HepG2 (cell line): ENCODE data around the gene RINL. TPM values are rescaled to one million over a fixed set of nuclear protein-coding genes. Genes with fewer than 3 reads are reported as not detected.

Source experiments
- ATAC-seq: fragments of 200-7000 bp; cut with Tn5 transposase; 3 replicates; pipeline ENCODE4 v1.9.1; 2020; ENCODE audit warnings: mild to moderate bottlenecking, moderate library complexity
- BruUV-seq: library from RNA; stranded (reverse); fragments of 400-500 nt; replicated peaks from 2 replicates; lab custom pipeline; 2021; lab: Mats Ljungman, UMichigan
- CTCF ChIA-PET: fragments of 300-600 bp; formaldehyde crosslinking; extraction: SDS; loops from one replicate; lab custom pipeline; 2021; ENCODE audit warnings: low total read pairs, inconsistent platforms, low intra/inter-chr PET ratio; lab: Yijun Ruan, JAX
- POLR2A ChIA-PET: fragments of 350-600 bp; sonication (Branson Sonifier 250); formaldehyde crosslinking; loops from one replicate; lab custom pipeline; 2020; ENCODE audit warnings: antibody characterized with exemption, inconsistent platforms; lab: Yijun Ruan, JAX
- DNase-seq: peaks from one replicate; pipeline ENCODE4 v3.0.0-alpha.2; 2015; ENCODE audit warnings: low spot score
- FAIRE-seq: peaks from 3 replicates; lab custom pipeline; 2011; peaks lifted over from hg19 to GRCh38; lab: Jason Lieb, UNC
- H2AFZ ChIP-seq: one replicate; pipeline ENCODE4 v1.6.1; 2011; ENCODE audit warnings: low read length, inconsistent platforms
- H3K27ac ChIP-seq: fragments of 300-600 bp; 3 replicates; pipeline ENCODE4 v1.8.0; 2011; ENCODE audit warnings: mixed run types, mild to moderate bottlenecking, mixed read lengths, low read length, inconsistent platforms; ENCODE audit not compliant: insufficient read depth; ENCODE audit errors: extremely low read length
- H3K27me3 ChIP-seq, 2 experiments: fragments of 200-600 bp in 1 of 2; 2 replicates in 1 of 2; 3 replicates in 1 of 2; pipeline versions ENCODE4 v1.6.0 to v1.8.0; 2011; ENCODE audit warnings: low read length in 2 of 2, mild to moderate bottlenecking in 2 of 2, moderate library complexity in 2 of 2, inconsistent platforms in 1 of 2; ENCODE audit not compliant: insufficient read depth in 2 of 2, control insufficient read depth in 1 of 2
- H3K36me3 ChIP-seq, 2 experiments: fragments of 200-600 bp in 1 of 2; replicated peaks in 1 of 2; 2 replicates in 1 of 2; 3 replicates in 1 of 2; pipeline versions ENCODE4 v1.5.1 to v1.8.0; 2011; ENCODE audit warnings: low read length in 2 of 2, inconsistent platforms in 1 of 2; ENCODE audit not compliant: insufficient read depth in 2 of 2, control insufficient read depth in 1 of 2
- H3K4me1 ChIP-seq: 2 replicates; pipeline ENCODE4 v1.5.1; 2012; ENCODE audit warnings: low read length, inconsistent platforms; ENCODE audit not compliant: insufficient read depth
- H3K4me2 ChIP-seq: 2 replicates; pipeline ENCODE4 v1.6.0; 2011; ENCODE audit warnings: low read depth, low read length, inconsistent platforms
- H3K4me3 ChIP-seq, 3 experiments: fragments of 200-600 bp in 1 of 3; sonication (generic), shearing (Covaris generic) in 1 of 3; replicated peaks in 1 of 3; 2 replicates each; pipeline ENCODE4 v1.5.1; 2011 to 2016; ENCODE audit warnings: low read length in 3 of 3, inconsistent platforms in 2 of 3, low read depth in 2 of 3, mild to moderate bottlenecking in 2 of 3, control low read depth in 1 of 3, mixed read lengths in 1 of 3; ENCODE audit not compliant: insufficient read depth in 1 of 3
- H3K79me2 ChIP-seq: one replicate; pipeline ENCODE4 v1.6.1; 2011; ENCODE audit warnings: low read length, inconsistent platforms; ENCODE audit not compliant: insufficient read depth
- H3K9ac ChIP-seq: 2 replicates; pipeline ENCODE4 v1.6.0; 2011; ENCODE audit warnings: mild to moderate bottlenecking, low read depth, low read length, inconsistent platforms; ENCODE audit not compliant: insufficient read depth
- H3K9me3 ChIP-seq: 2 replicates; pipeline ENCODE4 v1.5.1; 2012; ENCODE audit warnings: mild to moderate bottlenecking, low read length
- H4K20me1 ChIP-seq: 2 replicates; pipeline ENCODE4 v1.6.0; 2011; ENCODE audit warnings: inconsistent platforms, mild to moderate bottlenecking, low read length, moderate library complexity; ENCODE audit not compliant: insufficient read depth
- CEBPB ChIP-seq: IDR thresholded peaks from 2 replicates; pipeline ENCODE4 v1.6.1; 2011; ENCODE audit warnings: low read depth, low read length, improper control_type of control experiment, borderline replicate concordance
- HNF4A ChIP-seq: sonication (generic); formaldehyde crosslinking; IDR thresholded peaks from 2 replicates; pipeline ENCODE4 v1.4.0; 2020; ENCODE audit warnings: missing genetic modification reagents
- HNF4G ChIP-seq, 2 experiments: sonication (generic) in 1 of 2; formaldehyde crosslinking in 1 of 2; IDR thresholded peaks; 2 replicates each; pipeline versions ENCODE4 v1.4.0 to v1.6.1; 2011 to 2020; ENCODE audit warnings: borderline replicate concordance in 2 of 2, low read depth in 2 of 2, mild to moderate bottlenecking in 2 of 2, low read length in 1 of 2, missing genetic modification reagents in 1 of 2, moderate library complexity in 1 of 2
- NR2C2 ChIP-seq: sonication (generic); formaldehyde crosslinking; IDR thresholded peaks from 2 replicates; pipeline ENCODE4 v1.4.0; 2020; ENCODE audit warnings: missing genetic modification reagents, mild to moderate bottlenecking, moderate library complexity, borderline replicate concordance
- NR2F1 ChIP-seq, 2 experiments: fragments of 450-650 bp in 1 of 2; formaldehyde crosslinking in 1 of 2; IDR thresholded peaks; 2 replicates each; pipeline versions ENCODE4 v1.5.0 to v1.6.1; 2016 to 2020; ENCODE audit warnings: mild to moderate bottlenecking in 1 of 2, missing compliant biosample characterization in 1 of 2, missing genetic modification reagents in 1 of 2, moderate library complexity in 1 of 2
- RAD21 ChIP-seq: fragments of 450-650 bp; formaldehyde crosslinking; IDR thresholded peaks from 2 replicates; pipeline ENCODE4 v1.5.0; 2020; ENCODE audit warnings: mild to moderate bottlenecking
- SMYD3 ChIP-seq: sonication (generic); formaldehyde crosslinking; IDR thresholded peaks from 2 replicates; pipeline ENCODE4 v1.8.1; 2023; ENCODE audit warnings: mild to moderate bottlenecking, missing genetic modification reagents
- ZBTB1 ChIP-seq: sonication (generic); formaldehyde crosslinking; IDR thresholded peaks from 2 replicates; pipeline ENCODE4 v1.4.0; 2020; ENCODE audit warnings: missing genetic modification reagents, borderline replicate concordance
- ZKSCAN8 ChIP-seq: IDR thresholded peaks from 2 replicates; pipeline ENCODE4 v1.6.1; 2016; ENCODE audit warnings: borderline replicate concordance, missing genetic modification reagents, missing compliant biosample characterization
- ZMYM2 ChIP-seq: sonication (generic); formaldehyde crosslinking; IDR thresholded peaks from 2 replicates; pipeline ENCODE4 v1.8.0; 2022; ENCODE audit warnings: mild to moderate bottlenecking, missing genetic modification reagents
- ZNF530 ChIP-seq: sonication (generic); formaldehyde crosslinking; IDR thresholded peaks from 2 replicates; pipeline ENCODE4 v1.5.0; 2020; ENCODE audit warnings: low read depth, mild to moderate bottlenecking, missing genetic modification reagents
- WGBS: methylation state at CpG from one replicate; pipeline ENCODE4 v1.1.6; 2017; ENCODE audit warnings: low lambda C conversion rate; 5-methylcytosine and 5-hydroxymethylcytosine counted together
- in situ Hi-C: cut with HindIII; loops from 2 replicates; pipeline ENCODE4 v1.10.0; 2017; ENCODE audit warnings: low pct_unique_long_range_greater_than_20kb; ENCODE audit not compliant: extremely low pct_ligation_motif_present
- intact Hi-C: fragments of 100-400 bp; cut with micrococcal nuclease; formaldehyde crosslinking; loops from one replicate; pipeline ENCODE4 v1.10.0; 2022; ENCODE audit not compliant: unreplicated experiment
- polyA plus RNA-seq, 8 experiments: library from polyadenylated mRNA; depleted of rRNA in 3 of 8; stranded (reverse) in 7 of 8; unstranded in 1 of 8; fragments of >200 nt; fragmentation: Illumina TruSeq in 4 of 8; extraction: Trizol in 4 of 8; gene quantifications; 2 replicates each; pipeline versions ENCODE4 v1.2.1 to v1.2.3, GENCODE V29; 2011 to 2016; ENCODE audit warnings: low read depth in 4 of 8, missing spikeins in 1 of 8, mixed read lengths in 1 of 8; ENCODE audit not compliant: insufficient read depth in 1 of 8
- total RNA-seq, 5 experiments: library from RNA; depleted of rRNA; stranded (reverse); fragments of >200 nt; fragmentation: Illumina TruSeq; extraction: Trizol; gene quantifications; 2 replicates each; pipeline ENCODE4 v1.2.3, GENCODE V29; 2016; ENCODE audit warnings: low read depth in 1 of 5
- TF ChIP-seq, protein P1 (sequence below): sonication (generic); formaldehyde crosslinking; IDR thresholded peaks from 2 replicates; pipeline ENCODE4 v1.4.0; 2020; ENCODE audit warnings: missing genetic modification reagents
- TF ChIP-seq, protein P2 (sequence below): sonication (generic); formaldehyde crosslinking; IDR thresholded peaks from 2 replicates; pipeline ENCODE4 v1.4.0; 2020; ENCODE audit warnings: missing genetic modification reagents, borderline replicate concordance

RINL gene
- total and polyA plus RNA-seq, 2 of the 13 experiments (the other 11 are each of a cell fraction or from before 2014, with no cell fraction given): 11.4 to 18.0 TPM

- ChIA-PET POLR2A (interaction anchor here (0.6 to 1.0 kb wide), 2 partner anchors 13 to 37 kb away, joined by 4 read pairs; no protein-coding TSS in a partner anchor), CTCF (no interaction called here)
- WGBS: 88% methylated on average over 35 of the region's 35 CpGs
- ATAC-seq (peak; percentile 15; the same call in 2 of the 3 replicates), DNase-seq (no peak), FAIRE-seq (no peak)
- H2AFZ ChIP-seq: no peak overlapping the region
- no peaks in the 10 kb centered on the region for H3K27me3 ChIP-seq
- in situ Hi-C loops (loop anchor here (25.0 kb wide), 1 partner anchor 168 kb away; the partner anchor contains the start of gene CAPN12), intact Hi-C loops (no loop called here)
- no peak overlapping the region for H3K4me2 ChIP-seq
- no peaks in the 10 kb centered on the region for H4K20me1 ChIP-seq
- no peak overlapping the region for H3K9ac ChIP-seq
- H3K4me1 ChIP-seq: peaks cover 21% of the 10 kb centered on the region
- no TSS peak for BruUV-seq
- H3K9me3 ChIP-seq: no peaks in the 10 kb centered on the region
- H3K79me2 ChIP-seq: peaks cover 1% of the 10 kb centered on the region
- H3K36me3 ChIP-seq: peaks cover 4 to 12% of the 10 kb centered on the region in 2 experiments; a peak in 3 of 5 replicates
- H3K4me3 ChIP-seq: no peak overlapping the region
- no peak overlapping the region for H3K27ac ChIP-seq
- TF ChIP-seq ZKSCAN8 (CRISPR knock-in tag): peak; percentile 99
- TF ChIP-seq RAD21 (CRISPR knock-in tag): no peak
- no peak for TF ChIP-seq ZBTB1 (CRISPR knock-in tag)
- TF ChIP-seq HNF4A (CRISPR knock-in tag): peak; percentile 43
- no peak for TF ChIP-seq SMYD3 (CRISPR knock-in tag)
- no peak for TF ChIP-seq ZNF530
- TF ChIP-seq NR2C2 (CRISPR knock-in tag): peak; percentile 62; the same call in 1 of the 2 replicates
- peak; percentile 57; the same call in 1 of the 2 replicates for TF ChIP-seq HNF4G (IDR thresholded peaks at IDR 0.05; ENCODE audit: borderline replicate concordance, low read depth, low read length)
- no peak for TF ChIP-seq HNF4G (CRISPR knock-in tag; IDR thresholded peaks at IDR 0.05; ENCODE audit: borderline replicate concordance, low read depth)
- 0 out of 2 replicates have a peak, but pooled peaks have one; percentile 28 for TF ChIP-seq ZMYM2 (CRISPR knock-in tag)
- TF ChIP-seq, protein P1, sequence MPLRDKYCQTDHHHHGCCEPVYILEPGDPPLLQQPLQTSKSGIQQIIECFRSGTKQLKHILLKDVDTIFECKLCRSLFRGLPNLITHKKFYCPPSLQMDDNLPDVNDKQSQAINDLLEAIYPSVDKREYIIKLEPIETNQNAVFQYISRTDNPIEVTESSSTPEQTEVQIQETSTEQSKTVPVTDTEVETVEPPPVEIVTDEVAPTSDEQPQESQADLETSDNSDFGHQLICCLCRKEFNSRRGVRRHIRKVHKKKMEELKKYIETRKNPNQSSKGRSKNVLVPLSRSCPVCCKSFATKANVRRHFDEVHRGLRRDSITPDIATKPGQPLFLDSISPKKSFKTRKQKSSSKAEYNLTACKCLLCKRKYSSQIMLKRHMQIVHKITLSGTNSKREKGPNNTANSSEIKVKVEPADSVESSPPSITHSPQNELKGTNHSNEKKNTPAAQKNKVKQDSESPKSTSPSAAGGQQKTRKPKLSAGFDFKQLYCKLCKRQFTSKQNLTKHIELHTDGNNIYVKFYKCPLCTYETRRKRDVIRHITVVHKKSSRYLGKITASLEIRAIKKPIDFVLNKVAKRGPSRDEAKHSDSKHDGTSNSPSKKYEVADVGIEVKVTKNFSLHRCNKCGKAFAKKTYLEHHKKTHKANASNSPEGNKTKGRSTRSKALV (CRISPR knock-in tag): no peak
- TF ChIP-seq NR2F1 (CRISPR knock-in tag; IDR thresholded peaks at IDR 0.05): peak in 1 of 2 experiments; percentile 60; a peak in 2 of 4 replicates
- TF ChIP-seq CEBPB: 0 out of 2 replicates have a peak, but pooled peaks have one; percentile 4
- TF ChIP-seq, protein P2, sequence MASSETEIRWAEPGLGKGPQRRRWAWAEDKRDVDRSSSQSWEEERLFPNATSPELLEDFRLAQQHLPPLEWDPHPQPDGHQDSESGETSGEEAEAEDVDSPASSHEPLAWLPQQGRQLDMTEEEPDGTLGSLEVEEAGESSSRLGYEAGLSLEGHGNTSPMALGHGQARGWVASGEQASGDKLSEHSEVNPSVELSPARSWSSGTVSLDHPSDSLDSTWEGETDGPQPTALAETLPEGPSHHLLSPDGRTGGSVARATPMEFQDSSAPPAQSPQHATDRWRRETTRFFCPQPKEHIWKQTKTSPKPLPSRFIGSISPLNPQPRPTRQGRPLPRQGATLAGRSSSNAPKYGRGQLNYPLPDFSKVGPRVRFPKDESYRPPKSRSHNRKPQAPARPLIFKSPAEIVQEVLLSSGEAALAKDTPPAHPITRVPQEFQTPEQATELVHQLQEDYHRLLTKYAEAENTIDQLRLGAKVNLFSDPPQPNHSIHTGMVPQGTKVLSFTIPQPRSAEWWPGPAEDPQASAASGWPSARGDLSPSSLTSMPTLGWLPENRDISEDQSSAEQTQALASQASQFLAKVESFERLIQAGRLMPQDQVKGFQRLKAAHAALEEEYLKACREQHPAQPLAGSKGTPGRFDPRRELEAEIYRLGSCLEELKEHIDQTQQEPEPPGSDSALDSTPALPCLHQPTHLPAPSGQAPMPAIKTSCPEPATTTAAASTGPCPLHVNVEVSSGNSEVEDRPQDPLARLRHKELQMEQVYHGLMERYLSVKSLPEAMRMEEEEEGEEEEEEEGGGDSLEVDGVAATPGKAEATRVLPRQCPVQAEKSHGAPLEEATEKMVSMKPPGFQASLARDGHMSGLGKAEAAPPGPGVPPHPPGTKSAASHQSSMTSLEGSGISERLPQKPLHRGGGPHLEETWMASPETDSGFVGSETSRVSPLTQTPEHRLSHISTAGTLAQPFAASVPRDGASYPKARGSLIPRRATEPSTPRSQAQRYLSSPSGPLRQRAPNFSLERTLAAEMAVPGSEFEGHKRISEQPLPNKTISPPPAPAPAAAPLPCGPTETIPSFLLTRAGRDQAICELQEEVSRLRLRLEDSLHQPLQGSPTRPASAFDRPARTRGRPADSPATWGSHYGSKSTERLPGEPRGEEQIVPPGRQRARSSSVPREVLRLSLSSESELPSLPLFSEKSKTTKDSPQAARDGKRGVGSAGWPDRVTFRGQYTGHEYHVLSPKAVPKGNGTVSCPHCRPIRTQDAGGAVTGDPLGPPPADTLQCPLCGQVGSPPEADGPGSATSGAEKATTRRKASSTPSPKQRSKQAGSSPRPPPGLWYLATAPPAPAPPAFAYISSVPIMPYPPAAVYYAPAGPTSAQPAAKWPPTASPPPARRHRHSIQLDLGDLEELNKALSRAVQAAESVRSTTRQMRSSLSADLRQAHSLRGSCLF: no peak
Measured at GRCh38 chr19:38904581-38905539, 26.8 kb upstream of the RINL start.
